Peyer's patch (tissue), 4 donors: ENCODE measurements around the gene PLEKHM2.

ENCODE experiments used
- CTCF ChIP-seq, 6 experiments: fragments of 450-650 bp in 4 of 6; fragments of 200-600 bp in 2 of 6; sonication (generic) in 1 of 6; IDR thresholded peaks; one replicate each; pipeline ENCODE4 v1.5.1; 2017 to 2019; ENCODE audit warnings: antibody characterized with exemption in 6 of 6, mild to moderate bottlenecking in 3 of 6, moderate library complexity in 1 of 6
- POLR2A ChIP-seq, 2 donors: fragments of 450-650 bp; IDR thresholded peaks; one replicate each; pipeline ENCODE4 v1.5.1; 2017; ENCODE audit warnings: antibody characterized with exemption in 2 of 2, mild to moderate bottlenecking in 2 of 2, moderate library complexity in 2 of 2

GRCh38 chr1:15760520-15761211 lies 76.5 kb downstream of the PLEKHM2 start:
- no peak for TF ChIP-seq CTCF (IDR thresholded peaks at IDR 0.05)
- no peak for TF ChIP-seq POLR2A (IDR thresholded peaks at IDR 0.05)
